SU-DHL-6 (cell line): ENCODE results near the gene DPP10.

Experiments used
- EZH2phosphoT487 ChIP-seq: fragments of 200-600 bp; sonication (generic), shearing (Covaris generic); conservative IDR thresholded peaks from 2 replicates; pipeline ENCODE4 v1.6.1; 2018; ENCODE audit warnings: mild to moderate bottlenecking, antibody characterized with exemption, low read length, moderate library complexity, mixed read lengths
- TF ChIP-seq, protein P1 (sequence below): fragments of 200-600 bp; sonication (generic); IDR thresholded peaks from one replicate; pipeline ENCODE4 v1.5.1; 2017; ENCODE audit warnings: antibody characterized with exemption, mild to moderate bottlenecking, low read length, moderate library complexity; ENCODE audit not compliant: insufficient read depth, poor library complexity, severe bottlenecking

DNA sequence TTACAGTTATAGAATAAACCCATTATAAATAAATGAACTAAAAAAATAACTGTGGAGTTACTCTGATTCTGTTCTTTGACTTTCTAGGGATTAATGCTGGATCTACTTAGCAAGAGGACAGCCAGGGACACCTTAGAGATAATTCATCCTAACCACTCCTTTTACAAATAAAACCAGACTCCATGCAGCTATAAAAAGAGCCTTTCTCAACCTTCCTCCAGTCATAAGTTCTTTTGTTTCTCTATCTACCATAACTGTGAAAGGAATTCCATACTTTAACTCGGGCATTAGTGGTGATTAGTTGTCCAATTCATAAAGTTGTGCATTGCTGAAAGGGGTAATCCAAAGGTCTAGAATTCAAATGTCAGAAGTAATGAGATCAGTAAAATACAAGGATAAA is 682.4 kb downstream of the DPP10 start:
- TF ChIP-seq, protein P1, sequence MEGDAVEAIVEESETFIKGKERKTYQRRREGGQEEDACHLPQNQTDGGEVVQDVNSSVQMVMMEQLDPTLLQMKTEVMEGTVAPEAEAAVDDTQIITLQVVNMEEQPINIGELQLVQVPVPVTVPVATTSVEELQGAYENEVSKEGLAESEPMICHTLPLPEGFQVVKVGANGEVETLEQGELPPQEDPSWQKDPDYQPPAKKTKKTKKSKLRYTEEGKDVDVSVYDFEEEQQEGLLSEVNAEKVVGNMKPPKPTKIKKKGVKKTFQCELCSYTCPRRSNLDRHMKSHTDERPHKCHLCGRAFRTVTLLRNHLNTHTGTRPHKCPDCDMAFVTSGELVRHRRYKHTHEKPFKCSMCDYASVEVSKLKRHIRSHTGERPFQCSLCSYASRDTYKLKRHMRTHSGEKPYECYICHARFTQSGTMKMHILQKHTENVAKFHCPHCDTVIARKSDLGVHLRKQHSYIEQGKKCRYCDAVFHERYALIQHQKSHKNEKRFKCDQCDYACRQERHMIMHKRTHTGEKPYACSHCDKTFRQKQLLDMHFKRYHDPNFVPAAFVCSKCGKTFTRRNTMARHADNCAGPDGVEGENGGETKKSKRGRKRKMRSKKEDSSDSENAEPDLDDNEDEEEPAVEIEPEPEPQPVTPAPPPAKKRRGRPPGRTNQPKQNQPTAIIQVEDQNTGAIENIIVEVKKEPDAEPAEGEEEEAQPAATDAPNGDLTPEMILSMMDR, result no peak
- no peak for TF ChIP-seq EZH2phosphoT487
